ENCODE data around the gene TTC13.
"Not testable (repeated sequence)": the region's sequence is repeated elsewhere in the genome, so short reads cannot be mapped to it uniquely, and the experiment has no call there.

DNA sequence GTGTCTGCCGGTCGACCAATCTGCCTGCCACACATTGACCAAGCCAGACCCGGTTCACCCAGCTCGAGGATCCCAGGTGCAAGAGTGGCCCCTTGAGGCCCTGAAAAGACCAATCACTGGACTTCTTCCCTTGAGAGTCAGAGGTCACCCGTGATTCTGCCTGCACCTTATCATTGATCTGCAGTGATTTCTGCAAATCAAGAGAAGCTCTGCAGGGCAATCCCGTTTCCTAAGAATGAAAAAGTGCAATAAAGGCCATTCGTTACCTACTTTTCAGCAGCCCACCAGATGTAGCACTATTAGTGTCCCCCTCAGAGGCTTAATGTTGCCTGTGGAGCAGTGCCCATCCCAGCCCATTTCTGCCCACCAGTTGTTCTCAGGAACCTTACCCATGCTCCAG, 43.9 kb upstream of the TTC13 start:
- TF ChIP-seq, protein P1, sequence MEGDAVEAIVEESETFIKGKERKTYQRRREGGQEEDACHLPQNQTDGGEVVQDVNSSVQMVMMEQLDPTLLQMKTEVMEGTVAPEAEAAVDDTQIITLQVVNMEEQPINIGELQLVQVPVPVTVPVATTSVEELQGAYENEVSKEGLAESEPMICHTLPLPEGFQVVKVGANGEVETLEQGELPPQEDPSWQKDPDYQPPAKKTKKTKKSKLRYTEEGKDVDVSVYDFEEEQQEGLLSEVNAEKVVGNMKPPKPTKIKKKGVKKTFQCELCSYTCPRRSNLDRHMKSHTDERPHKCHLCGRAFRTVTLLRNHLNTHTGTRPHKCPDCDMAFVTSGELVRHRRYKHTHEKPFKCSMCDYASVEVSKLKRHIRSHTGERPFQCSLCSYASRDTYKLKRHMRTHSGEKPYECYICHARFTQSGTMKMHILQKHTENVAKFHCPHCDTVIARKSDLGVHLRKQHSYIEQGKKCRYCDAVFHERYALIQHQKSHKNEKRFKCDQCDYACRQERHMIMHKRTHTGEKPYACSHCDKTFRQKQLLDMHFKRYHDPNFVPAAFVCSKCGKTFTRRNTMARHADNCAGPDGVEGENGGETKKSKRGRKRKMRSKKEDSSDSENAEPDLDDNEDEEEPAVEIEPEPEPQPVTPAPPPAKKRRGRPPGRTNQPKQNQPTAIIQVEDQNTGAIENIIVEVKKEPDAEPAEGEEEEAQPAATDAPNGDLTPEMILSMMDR (conservative IDR thresholded peaks at IDR 0.05; ENCODE audit: low read depth, low read length) = not testable (repeated sequence)
- TF ChIP-seq EZH2 (IDR thresholded peaks at IDR 0.05; ENCODE audit: borderline replicate concordance, low read depth, low read length, poor library complexity, severe bottlenecking) = not testable (repeated sequence)
